ENCODE results near the gene KANSL3. TPM values are rescaled to one million over a fixed set of nuclear protein-coding genes. Genes with fewer than 3 reads are reported as not detected.

Gene KANSL3
- total RNA-seq, 1 donor from 2014 or later, result 31.8 TPM

- ATAC-seq (ENCODE audit: poor library complexity) (no peak), DNase-seq (no peak)
- intact Hi-C loops (cut with DNase I), result no loop called here
These were observed 19.4 kb downstream of the KANSL3 start for GRCh38 chr2:96618596-96619283.

- ATAC-seq (ENCODE audit: poor library complexity), result no peak
These were observed 21.1 kb downstream of the KANSL3 start for GRCh38 chr2:96617012-96617411.

GRCh38 chr2:96616535-96616934 lies 21.6 kb downstream of the KANSL3 start:
- ATAC-seq (ENCODE audit: poor library complexity) (peak; percentile 12), DNase-seq (no peak)
- intact Hi-C loops (cut with DNase I), result no loop called here

More at GRCh38 chr2:96617012-96617411, 21.1 kb downstream of the KANSL3 start:
- DNase-seq, result no peak
- intact Hi-C loops (cut with DNase I), result no loop called here

- DNase-seq, result no peak
- no peak for ATAC-seq (ENCODE audit: poor library complexity)
- intact Hi-C loops (cut with DNase I), result no loop called here
These were observed 22.0 kb downstream of the KANSL3 start for GRCh38 chr2:96616128-96616527.

- intact Hi-C loops (cut with DNase I), result no loop called here
- DNase-seq (peak; percentile 44), ATAC-seq (ENCODE audit: poor library complexity) (peak; percentile 19)
These were observed 29.4 kb downstream of the KANSL3 start for GRCh38 chr2:96608469-96609455.

GRCh38 chr2:96604104-96604503 lies 34.0 kb downstream of the KANSL3 start:
- intact Hi-C loops (cut with DNase I), result no loop called here
- ATAC-seq (ENCODE audit: poor library complexity) (no peak), DNase-seq (no peak)

GRCh38 chr2:96602330-96602823 lies 35.7 kb downstream of the KANSL3 start:
- intact Hi-C loops (cut with DNase I), result no loop called here
- DNase-seq (no peak), ATAC-seq (ENCODE audit: poor library complexity) (no peak)

GRCh38 chr2:96601382-96602292 lies 36.5 kb downstream of the KANSL3 start:
- ATAC-seq (ENCODE audit: poor library complexity) (no peak), DNase-seq (no peak)
- intact Hi-C loops (cut with DNase I), result no loop called here

GRCh38 chr2:96599941-96600340 lies 38.2 kb downstream of the KANSL3 start:
- intact Hi-C loops (cut with DNase I), result no loop called here
- no peak for ATAC-seq (ENCODE audit: poor library complexity)
- DNase-seq, result no peak

- no peak for DNase-seq
- intact Hi-C loops (cut with DNase I), result no loop called here
- ATAC-seq (ENCODE audit: poor library complexity), result peak; percentile 38
These were observed 41.5 kb downstream of the KANSL3 start for GRCh38 chr2:96596596-96596995.

GRCh38 chr2:96594691-96595152 lies 43.4 kb downstream of the KANSL3 start:
- DNase-seq (no peak), ATAC-seq (ENCODE audit: poor library complexity) (no peak)
- intact Hi-C loops (cut with DNase I), result no loop called here

GRCh38 chr2:96594282-96594681 lies 43.8 kb downstream of the KANSL3 start:
- DNase-seq (no peak), ATAC-seq (ENCODE audit: poor library complexity) (no peak)
- intact Hi-C loops (cut with DNase I), result no loop called here

- ATAC-seq (ENCODE audit: poor library complexity) (no peak), DNase-seq (no peak)
- intact Hi-C loops (cut with DNase I), result no loop called here
These were observed 46.6 kb downstream of the KANSL3 start for GRCh38 chr2:96591494-96591893.

- peak; percentile 38 for ATAC-seq (ENCODE audit: poor library complexity)
- no peak for DNase-seq
- intact Hi-C loops (cut with DNase I), result no loop called here
These were observed 47.1 kb downstream of the KANSL3 start for GRCh38 chr2:96591054-96591453.

GRCh38 chr2:96587843-96588242 lies 50.3 kb downstream of the KANSL3 start:
- ATAC-seq (ENCODE audit: poor library complexity) (no peak), DNase-seq (no peak)
- intact Hi-C loops (cut with DNase I), result no loop called here

GRCh38 chr2:96584017-96584416 lies 54.1 kb downstream of the KANSL3 start:
- intact Hi-C loops (cut with DNase I), result no loop called here
- ATAC-seq (ENCODE audit: poor library complexity), result no peak
- no peak for DNase-seq

- DNase-seq, result no peak
- peak; percentile 39 for ATAC-seq (ENCODE audit: poor library complexity)
- intact Hi-C loops (cut with DNase I), result no loop called here
These were observed 57.3 kb downstream of the KANSL3 start for GRCh38 chr2:96580771-96581170.

GRCh38 chr2:96579422-96579821 lies 58.7 kb downstream of the KANSL3 start:
- intact Hi-C loops (cut with DNase I), result no loop called here
- DNase-seq, result no peak
- ATAC-seq (ENCODE audit: poor library complexity), result no peak

GRCh38 chr2:96578731-96579130 lies 59.4 kb downstream of the KANSL3 start:
- ATAC-seq (ENCODE audit: poor library complexity), result no peak
- intact Hi-C loops (cut with DNase I), result no loop called here
- DNase-seq, result no peak
